Thyroid gland (tissue), 4 donors: ENCODE results near the gene MAGI2. TPM values are rescaled to one million over a fixed set of nuclear protein-coding genes. Genes with fewer than 3 reads are reported as not detected.

ENCODE experiments used
- DNase-seq, 2 donors: peaks; one replicate each; pipeline ENCODE4 v3.0.0-alpha.2; 2019
- H3K27ac ChIP-seq, 3 donors: fragments of 200-600 bp; sonication (generic); 1 replicate in 2 of 3; 2 replicates in 1 of 3; pipeline ENCODE4 v1.5.1; 2016 to 2019; ENCODE audit warnings: mild to moderate bottlenecking in 1 of 3, moderate library complexity in 1 of 3
- H3K27me3 ChIP-seq: fragments of 200-600 bp; sonication (generic); one replicate; pipeline ENCODE4 v1.5.1; 2019
- H3K36me3 ChIP-seq, 2 donors: fragments of 200-600 bp; sonication (generic); one replicate each; pipeline ENCODE4 v1.5.1; 2016 to 2019
- H3K4me1 ChIP-seq, 2 donors: fragments of 200-600 bp; sonication (generic); one replicate each; pipeline ENCODE4 v1.5.1; 2017 to 2019
- H3K4me3 ChIP-seq, 3 donors: fragments of 200-600 bp; sonication (generic); replicated peaks in 1 of 3; 1 replicate in 2 of 3; 2 replicates in 1 of 3; pipeline ENCODE4 v1.5.1; 2016; ENCODE audit warnings: mild to moderate bottlenecking in 1 of 3
- H3K9me3 ChIP-seq: fragments of 200-600 bp; sonication (generic); one replicate; pipeline ENCODE4 v1.5.1; 2017
- CTCF ChIP-seq, 6 experiments: fragments of 200-600 bp in 3 of 6; fragments of 450-650 bp in 3 of 6; sonication (generic) in 3 of 6; IDR thresholded peaks; one replicate each; pipeline ENCODE4 v1.5.1; 2016 to 2019; ENCODE audit warnings: antibody characterized with exemption in 6 of 6, mild to moderate bottlenecking in 2 of 6, inconsistent platforms in 1 of 6, moderate library complexity in 1 of 6
- POLR2A ChIP-seq, 2 donors: fragments of 450-650 bp; IDR thresholded peaks; one replicate each; pipeline ENCODE4 v1.6.1; 2017; ENCODE audit warnings: antibody characterized with exemption in 2 of 2, mild to moderate bottlenecking in 2 of 2, moderate library complexity in 1 of 2
- WGBS, 2 donors: methylation state at CpG; one replicate each; pipeline ENCODE4 v1.1.5; 2017; 5-methylcytosine and 5-hydroxymethylcytosine counted together
- intact Hi-C: fragments of 100-400 bp; cut with DNase I; formaldehyde crosslinking; loops from one replicate; pipeline ENCODE4 v1.15.1; 2023
- total RNA-seq, 4 donors: library from RNA; depleted of rRNA; stranded (reverse); fragments of >200 nt; gene quantifications; one replicate each; pipeline ENCODE4 v1.2.3, GENCODE V29; 2016

MAGI2 gene
- total RNA-seq, 4 donors from 2014 or later = 20.7 to 31.1 (median 26.0) TPM

- H3K27me3 ChIP-seq = no peaks in the 10 kb centered on the region
- TF ChIP-seq POLR2A (IDR thresholded peaks at IDR 0.05) (no peak), CTCF (IDR thresholded peaks at IDR 0.05) (no peak)
- H3K4me3 ChIP-seq = no peak overlapping the region
- WGBS, 2 donors = 92 to 94% methylated on average over 1 of the region's 1 CpG
- intact Hi-C loops = no loop called here
- H3K36me3 ChIP-seq = no peaks in the 10 kb centered on the region
- DNase-seq = peak in 1 of 2 donors; percentile 1
- no peaks in the 10 kb centered on the region for H3K9me3 ChIP-seq
- H3K4me1 ChIP-seq = no peaks in the 10 kb centered on the region
- no peak overlapping the region for H3K27ac ChIP-seq
These were observed 209.0 kb downstream of the MAGI2 start for GRCh38 chr7:79244482-79244881.

DNA sequence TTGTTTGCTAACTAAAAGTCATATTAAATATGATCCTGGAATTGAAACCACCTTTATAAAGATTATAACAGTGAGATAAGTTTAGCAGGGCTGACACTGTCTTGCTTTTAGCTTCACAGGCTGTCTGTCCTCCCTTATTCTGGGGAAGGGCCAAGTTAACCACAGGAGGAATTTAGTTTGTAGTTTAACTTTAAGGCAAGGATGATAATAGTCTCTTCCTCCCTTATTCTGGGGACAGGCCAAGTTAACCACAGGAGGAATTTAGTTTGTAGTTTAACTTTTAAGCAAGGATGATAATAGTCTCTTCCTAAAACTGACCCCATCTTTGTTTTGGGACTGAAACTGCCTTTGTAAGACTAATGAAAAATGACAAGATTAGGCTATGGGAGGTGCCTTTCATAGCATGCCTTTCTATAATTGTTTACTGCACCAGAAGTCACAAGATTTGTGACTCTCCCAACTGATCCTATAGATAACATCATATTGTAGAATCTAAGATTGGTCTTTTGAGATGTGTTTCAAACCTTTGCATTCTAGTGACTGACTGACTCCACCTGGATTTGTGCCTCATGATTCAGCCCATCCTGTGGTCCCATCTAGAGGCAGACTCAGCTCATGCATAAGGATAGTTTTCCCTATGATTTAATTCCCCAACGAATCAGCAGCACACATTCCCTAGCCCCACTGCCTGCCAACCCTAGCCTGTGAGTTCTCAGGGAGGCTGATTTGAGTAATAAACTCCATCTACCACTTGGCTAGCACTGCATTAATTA lies 212.0 kb downstream of the MAGI2 start:
- WGBS, 2 donors = 78 to 88% methylated on average over 1 of the region's 1 CpG
- Histone ChIP-seq H3K9me3 (no peaks in the 10 kb centered on the region), H3K4me3 (no peak overlapping the region), H3K27ac (no peak overlapping the region), H3K36me3 (no peaks in the 10 kb centered on the region), H3K27me3 (no peaks in the 10 kb centered on the region), H3K4me1 (no peaks in the 10 kb centered on the region)
- TF ChIP-seq CTCF (IDR thresholded peaks at IDR 0.05) = no peak
- TF ChIP-seq POLR2A (IDR thresholded peaks at IDR 0.05) = no peak
- no peak for DNase-seq
- intact Hi-C loops = no loop called here

DNA sequence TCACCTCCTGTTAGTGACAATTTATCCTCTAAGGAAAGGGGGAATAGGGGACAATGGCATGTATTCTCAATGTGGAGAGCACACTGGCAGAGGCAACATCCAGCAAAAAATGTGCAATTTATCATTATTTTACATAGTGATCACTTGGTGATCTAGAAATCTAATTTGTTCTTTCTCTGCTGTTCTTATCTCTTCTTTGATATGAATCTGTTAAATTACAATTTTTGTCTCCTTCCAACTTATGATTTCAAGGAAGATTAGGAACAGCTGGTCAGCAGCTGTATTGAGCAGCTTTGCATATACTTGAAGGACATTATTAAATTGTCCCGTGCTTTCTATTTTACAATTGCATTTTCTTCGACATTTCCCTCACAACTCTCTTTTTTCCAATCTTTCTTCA lies 213.1 kb downstream of the MAGI2 start:
- no peak overlapping the region for H3K4me3 ChIP-seq
- no peak for DNase-seq
- no peaks in the 10 kb centered on the region for H3K36me3 ChIP-seq
- H3K4me1 ChIP-seq = no peaks in the 10 kb centered on the region
- H3K27ac ChIP-seq = no peak overlapping the region
- TF ChIP-seq CTCF (IDR thresholded peaks at IDR 0.05) = no peak
- TF ChIP-seq POLR2A (IDR thresholded peaks at IDR 0.05) = no peak
- intact Hi-C loops = no loop called here
- no peaks in the 10 kb centered on the region for H3K9me3 ChIP-seq
- no peaks in the 10 kb centered on the region for H3K27me3 ChIP-seq
- 76 to 80% methylated on average over 2 of the region's 2 CpGs for WGBS, 2 donors

DNA sequence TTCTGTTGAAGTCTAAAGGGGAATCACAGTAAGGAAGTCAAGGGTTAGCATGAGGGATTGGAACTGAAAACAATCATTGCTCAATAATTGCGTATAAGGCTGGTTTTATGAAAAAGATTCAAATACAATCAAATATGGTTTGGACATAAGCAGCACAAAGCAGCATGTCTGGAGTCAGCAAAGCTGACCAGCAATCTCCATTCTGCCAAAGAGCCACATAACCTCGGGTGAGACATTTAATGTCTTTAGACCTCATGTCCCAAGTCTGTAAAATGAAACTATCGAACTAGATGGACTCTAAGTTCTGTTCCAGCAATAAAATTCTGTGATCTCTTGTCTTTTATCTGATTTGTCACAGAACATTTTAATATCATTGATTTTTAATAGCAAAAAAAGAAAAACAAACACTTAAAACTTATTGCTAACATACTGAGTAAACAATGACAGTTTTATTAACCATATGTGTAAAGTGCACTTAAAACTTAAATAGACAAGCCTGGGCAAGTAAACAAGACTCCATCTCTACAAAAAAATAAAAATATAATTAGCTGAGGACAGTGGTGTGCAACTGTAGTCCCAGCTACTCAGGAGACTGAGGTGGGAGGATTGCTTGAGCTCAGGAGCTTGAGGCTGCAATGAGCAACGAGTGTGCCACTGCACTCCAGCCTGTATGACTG lies 217.0 kb downstream of the MAGI2 start:
- 85 to 86% methylated on average over 4 of the region's 4 CpGs for WGBS, 2 donors
- no peak overlapping the region for H3K4me3 ChIP-seq

More for the DNA sequence above, 217.0 kb downstream of the MAGI2 start:
- TF ChIP-seq CTCF (IDR thresholded peaks at IDR 0.05) (no peak), POLR2A (IDR thresholded peaks at IDR 0.05) (no peak)
- Histone ChIP-seq H3K27me3 (no peaks in the 10 kb centered on the region), H3K27ac (no peak overlapping the region), H3K9me3 (no peaks in the 10 kb centered on the region), H3K36me3 (no peaks in the 10 kb centered on the region), H3K4me1 (no peaks in the 10 kb centered on the region)
- no peak for DNase-seq
- intact Hi-C loops = no loop called here
